ENCODE data around the gene ASNS.
"Not testable (repeated sequence)": the region's sequence is repeated elsewhere in the genome, so short reads cannot be mapped to it uniquely, and the experiment has no call there.

DNA sequence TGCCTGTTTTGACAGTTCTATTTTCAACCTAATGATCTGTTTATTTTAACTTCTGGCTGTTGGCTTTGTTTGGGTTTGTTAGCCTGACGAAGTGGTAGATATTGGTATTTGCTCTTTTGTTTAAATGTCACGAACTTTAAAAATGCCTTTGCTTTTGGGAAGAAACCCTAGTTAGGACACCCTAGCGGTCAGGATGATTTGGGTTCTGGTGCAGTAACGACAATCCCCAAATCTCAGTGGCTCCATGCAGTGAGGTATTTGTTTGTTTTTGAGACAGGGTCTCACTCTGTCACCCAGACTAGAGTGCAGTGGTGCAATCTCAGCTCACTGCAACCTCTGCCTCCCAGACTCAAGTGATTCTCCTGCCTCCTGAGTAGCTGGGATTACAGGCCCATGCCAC lies 2.7 kb upstream of the ASNS start:
- not testable (repeated sequence) for TF ChIP-seq EP300, CTCF (IDR thresholded peaks at IDR 0.05)
